GM12878 (cell line): ENCODE data around the gene SH2B3.

Experiments used
- BACH1 ChIP-seq: fragments of 450-650 bp; IDR thresholded peaks from 2 replicates; pipeline ENCODE4 v1.6.1; 2017; ENCODE audit warnings: mild to moderate bottlenecking, borderline replicate concordance
- BHLHE40 ChIP-seq, 2 experiments: fragments of 450-650 bp in 1 of 2; IDR thresholded peaks; 2 replicates each; pipeline ENCODE4 v1.6.1; 2011 to 2017; ENCODE audit warnings: low read depth in 2 of 2, borderline replicate concordance in 1 of 2, improper control_type of control experiment in 1 of 2, low read length in 1 of 2, mild to moderate bottlenecking in 1 of 2
- CHD1 ChIP-seq: IDR thresholded peaks from 2 replicates; pipeline ENCODE4 v1.6.1; 2012; ENCODE audit warnings: low read depth, low read length, improper control_type of control experiment
- CTCF ChIP-seq, 3 experiments: IDR thresholded peaks in 2 of 3; conservative IDR thresholded peaks in 1 of 3; 2 replicates each; pipeline ENCODE4 v1.5.1; 2011; ENCODE audit warnings: low read depth in 3 of 3, low read length in 3 of 3, mild to moderate bottlenecking in 3 of 3, control low read depth in 2 of 3, moderate library complexity in 2 of 3, inconsistent platforms in 1 of 3, mixed read lengths in 1 of 3; ENCODE audit not compliant: control insufficient read depth in 2 of 3, insufficient read depth in 1 of 3; ENCODE audit errors: extremely low read depth in 1 of 3
- POLR2AphosphoS5 ChIP-seq: IDR thresholded peaks from 2 replicates; pipeline ENCODE4 v1.6.1; 2011; ENCODE audit warnings: mild to moderate bottlenecking, low read length, inconsistent platforms
- RELA ChIP-seq: fragments of 450-650 bp; IDR thresholded peaks from 2 replicates; pipeline ENCODE4 v1.8.0; 2014; ENCODE audit warnings: borderline replicate concordance; ENCODE audit not compliant: partially characterized antibody
- SIN3A ChIP-seq: IDR thresholded peaks from 2 replicates; pipeline ENCODE4 v1.6.1; 2012; ENCODE audit warnings: low read depth, low read length, improper control_type of control experiment
- SKIL ChIP-seq: fragments of 450-650 bp; IDR thresholded peaks from 2 replicates; pipeline ENCODE4 v1.6.1; 2017; ENCODE audit warnings: mild to moderate bottlenecking, low read depth, inconsistent platforms; ENCODE audit not compliant: poor library complexity, severe bottlenecking
- SP1 ChIP-seq: IDR thresholded peaks from one replicate; pipeline ENCODE4 v1.6.1; 2011; ENCODE audit warnings: low read depth, low read length
- STAT1 ChIP-seq: fragments of 450-650 bp; conservative IDR thresholded peaks from 2 replicates; pipeline ENCODE4 v1.6.1; 2014; ENCODE audit warnings: antibody characterized with exemption, mild to moderate bottlenecking
- SUZ12 ChIP-seq: fragments of 200-600 bp; sonication (generic); IDR thresholded peaks from one replicate; pipeline ENCODE4 v1.6.1; 2018; ENCODE audit warnings: antibody characterized with exemption, mild to moderate bottlenecking; ENCODE audit not compliant: unreplicated experiment
- YY1 ChIP-seq: IDR thresholded peaks from 2 replicates; pipeline ENCODE4 v1.6.1; 2011; ENCODE audit warnings: low read depth, mild to moderate bottlenecking, low read length
- ZBTB40 ChIP-seq: fragments of 450-650 bp; IDR thresholded peaks from 2 replicates; pipeline ENCODE4 v1.6.1; 2016; ENCODE audit warnings: mild to moderate bottlenecking, moderate library complexity, borderline replicate concordance
- ZSCAN29 ChIP-seq: fragments of 450-650 bp; IDR thresholded peaks from 2 replicates; pipeline ENCODE4 v1.6.1; 2017; ENCODE audit warnings: mild to moderate bottlenecking, moderate library complexity

GRCh38 chr12:111395336-111396187 lies 10.2 kb upstream of the SH2B3 start:
- no peak for TF ChIP-seq POLR2AphosphoS5
- no peak for TF ChIP-seq SUZ12
- TF ChIP-seq ZSCAN29: no peak
- no peak for TF ChIP-seq STAT1
- TF ChIP-seq CTCF (IDR thresholded peaks at IDR 0.05 in 2 of 3, conservative IDR thresholded peaks at IDR 0.05 in 1 of 3; ENCODE audit: control insufficient read depth in 2 of 3, extremely low read depth in 1 of 3, insufficient read depth in 1 of 3, low read depth in 3 of 3, low read length in 3 of 3): no peak
- no peak for TF ChIP-seq SKIL
- TF ChIP-seq BACH1: no peak
- no peak for TF ChIP-seq BHLHE40 (IDR thresholded peaks at IDR 0.05; ENCODE audit: borderline replicate concordance in 1 of 2, low read depth in 2 of 2, low read length in 1 of 2)
- TF ChIP-seq SP1: no peak
- no peak for TF ChIP-seq RELA
- TF ChIP-seq ZBTB40: no peak
- no peak for TF ChIP-seq YY1
- no peak for TF ChIP-seq SIN3A
- TF ChIP-seq CHD1: no peak
